H1 (cell line): ENCODE measurements around the gene RRAS.

Experiments used
- ASH2L ChIP-seq: fragments of 200-600, 300-600 bp; sonication (generic); IDR thresholded peaks from one replicate; pipeline ENCODE4 v1.7.1; 2017; ENCODE audit warnings: low read length
- BCL11A ChIP-seq, 2 experiments: IDR thresholded peaks; one replicate each; pipeline ENCODE4 v1.6.1; 2011; ENCODE audit warnings: low read depth in 2 of 2, low read length in 2 of 2, mild to moderate bottlenecking in 2 of 2
- CEBPB ChIP-seq: IDR thresholded peaks from 2 replicates; pipeline ENCODE4 v1.6.1; 2012; ENCODE audit warnings: low read depth, low read length
- CREB1 ChIP-seq: IDR thresholded peaks from 2 replicates; pipeline ENCODE4 v1.6.1; 2012; ENCODE audit warnings: inconsistent platforms
- EZH2 ChIP-seq: fragments of 200-600 bp; sonication (generic); IDR thresholded peaks from 2 replicates; pipeline ENCODE4 v1.7.1; 2012; ENCODE audit warnings: low read depth, mild to moderate bottlenecking, moderate library complexity, low read length, inconsistent platforms; ENCODE audit not compliant: severe bottlenecking
- GABPA ChIP-seq: IDR thresholded peaks from 2 replicates; pipeline ENCODE4 v1.6.1; 2011; ENCODE audit warnings: mild to moderate bottlenecking, low read length, moderate library complexity, borderline replicate concordance; ENCODE audit not compliant: insufficient read depth
- JUN ChIP-seq: IDR thresholded peaks from 2 replicates; pipeline ENCODE4 v1.6.1; 2011; ENCODE audit warnings: low read depth, mild to moderate bottlenecking, improper control_type of control experiment, low read length
- POLR2A ChIP-seq, 2 experiments: IDR thresholded peaks; 1 replicate in 1 of 2; 2 replicates in 1 of 2; pipeline ENCODE4 v1.6.1; 2011; ENCODE audit warnings: low read depth in 2 of 2, low read length in 2 of 2, mild to moderate bottlenecking in 2 of 2; ENCODE audit errors: control extremely low read depth in 1 of 2
- RAD21 ChIP-seq, 2 experiments: IDR thresholded peaks in 1 of 2; conservative IDR thresholded peaks in 1 of 2; 2 replicates each; pipeline ENCODE4 v1.6.1; 2011; ENCODE audit warnings: low read depth in 2 of 2, low read length in 2 of 2, improper control_type of control experiment in 1 of 2, inconsistent platforms in 1 of 2, mild to moderate bottlenecking in 1 of 2, moderate library complexity in 1 of 2
- SAP30 ChIP-seq: fragments of 300-600 bp; sonication (generic); IDR thresholded peaks from 2 replicates; pipeline ENCODE4 v1.7.1; 2012; ENCODE audit warnings: low read length, moderate library complexity, mild to moderate bottlenecking, inconsistent platforms; ENCODE audit not compliant: insufficient read depth, insufficient replicate concordance
- TBP ChIP-seq: IDR thresholded peaks from 2 replicates; pipeline ENCODE4 v1.6.1; 2011; ENCODE audit warnings: low read depth, low read length, improper control_type of control experiment
- TF ChIP-seq, protein P1 (sequence below): IDR thresholded peaks from 2 replicates; pipeline ENCODE4 v1.6.1; 2011; ENCODE audit warnings: low read depth, mild to moderate bottlenecking, low read length; ENCODE audit not compliant: insufficient read depth
- TF ChIP-seq, protein P2 (sequence below), 3 experiments: IDR thresholded peaks; 1 replicate in 2 of 3; 2 replicates in 1 of 3; pipeline versions ENCODE4 v1.5.1 to v1.6.1; 2011; ENCODE audit warnings: low read length in 3 of 3, mild to moderate bottlenecking in 3 of 3, inconsistent platforms in 2 of 3, low read depth in 1 of 3, moderate library complexity in 1 of 3; ENCODE audit not compliant: insufficient read depth in 1 of 3; ENCODE audit errors: control extremely low read depth in 1 of 3
- TF ChIP-seq, protein P3 (sequence below): IDR thresholded peaks from 2 replicates; pipeline ENCODE4 v1.6.1; 2011; ENCODE audit warnings: low read length, improper control_type of control experiment

DNA sequence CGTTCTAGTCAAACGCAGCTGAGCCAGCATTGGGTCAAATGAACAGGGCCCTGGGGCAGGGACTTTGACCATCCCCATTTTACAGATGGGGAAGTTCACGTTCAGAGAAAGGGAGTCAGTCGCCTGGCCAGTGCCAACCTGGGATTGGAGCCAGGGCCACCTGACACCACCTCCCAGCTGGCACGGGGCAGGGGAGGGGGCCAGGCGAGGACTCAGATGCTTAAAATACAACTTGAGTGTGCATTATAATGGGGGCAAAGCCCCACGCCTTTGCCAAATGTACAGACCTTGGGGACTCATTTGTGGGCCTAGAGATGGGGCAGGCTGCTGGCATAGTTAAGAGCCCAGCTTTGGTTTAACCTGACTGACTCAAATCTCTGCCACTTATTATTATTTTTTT, 34.3 kb downstream of the RRAS start:
- TF ChIP-seq, protein P1, sequence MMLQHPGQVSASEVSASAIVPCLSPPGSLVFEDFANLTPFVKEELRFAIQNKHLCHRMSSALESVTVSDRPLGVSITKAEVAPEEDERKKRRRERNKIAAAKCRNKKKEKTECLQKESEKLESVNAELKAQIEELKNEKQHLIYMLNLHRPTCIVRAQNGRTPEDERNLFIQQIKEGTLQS: no peak
- no peak for TF ChIP-seq CEBPB
- TF ChIP-seq EZH2: no peak
- TF ChIP-seq, protein P2, sequence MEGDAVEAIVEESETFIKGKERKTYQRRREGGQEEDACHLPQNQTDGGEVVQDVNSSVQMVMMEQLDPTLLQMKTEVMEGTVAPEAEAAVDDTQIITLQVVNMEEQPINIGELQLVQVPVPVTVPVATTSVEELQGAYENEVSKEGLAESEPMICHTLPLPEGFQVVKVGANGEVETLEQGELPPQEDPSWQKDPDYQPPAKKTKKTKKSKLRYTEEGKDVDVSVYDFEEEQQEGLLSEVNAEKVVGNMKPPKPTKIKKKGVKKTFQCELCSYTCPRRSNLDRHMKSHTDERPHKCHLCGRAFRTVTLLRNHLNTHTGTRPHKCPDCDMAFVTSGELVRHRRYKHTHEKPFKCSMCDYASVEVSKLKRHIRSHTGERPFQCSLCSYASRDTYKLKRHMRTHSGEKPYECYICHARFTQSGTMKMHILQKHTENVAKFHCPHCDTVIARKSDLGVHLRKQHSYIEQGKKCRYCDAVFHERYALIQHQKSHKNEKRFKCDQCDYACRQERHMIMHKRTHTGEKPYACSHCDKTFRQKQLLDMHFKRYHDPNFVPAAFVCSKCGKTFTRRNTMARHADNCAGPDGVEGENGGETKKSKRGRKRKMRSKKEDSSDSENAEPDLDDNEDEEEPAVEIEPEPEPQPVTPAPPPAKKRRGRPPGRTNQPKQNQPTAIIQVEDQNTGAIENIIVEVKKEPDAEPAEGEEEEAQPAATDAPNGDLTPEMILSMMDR (IDR thresholded peaks at IDR 0.05; ENCODE audit: control extremely low read depth in 1 of 3, insufficient read depth in 1 of 3, low read depth in 1 of 3, low read length in 3 of 3): no peak
- TF ChIP-seq TBP: no peak
- TF ChIP-seq, protein P3, sequence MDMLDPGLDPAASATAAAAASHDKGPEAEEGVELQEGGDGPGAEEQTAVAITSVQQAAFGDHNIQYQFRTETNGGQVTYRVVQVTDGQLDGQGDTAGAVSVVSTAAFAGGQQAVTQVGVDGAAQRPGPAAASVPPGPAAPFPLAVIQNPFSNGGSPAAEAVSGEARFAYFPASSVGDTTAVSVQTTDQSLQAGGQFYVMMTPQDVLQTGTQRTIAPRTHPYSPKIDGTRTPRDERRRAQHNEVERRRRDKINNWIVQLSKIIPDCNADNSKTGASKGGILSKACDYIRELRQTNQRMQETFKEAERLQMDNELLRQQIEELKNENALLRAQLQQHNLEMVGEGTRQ: no peak
- no peak for TF ChIP-seq JUN
- TF ChIP-seq ASH2L: no peak
- no peak for TF ChIP-seq GABPA
- TF ChIP-seq POLR2A (IDR thresholded peaks at IDR 0.05; ENCODE audit: control extremely low read depth in 1 of 2, low read depth in 2 of 2, low read length in 2 of 2): no peak
- TF ChIP-seq CREB1: no peak
- no peak for TF ChIP-seq RAD21 (IDR thresholded peaks at IDR 0.05 in 1 of 2, conservative IDR thresholded peaks at IDR 0.05 in 1 of 2; ENCODE audit: low read depth in 2 of 2, low read length in 2 of 2)
- no peak for TF ChIP-seq BCL11A (IDR thresholded peaks at IDR 0.05; ENCODE audit: low read depth in 2 of 2, low read length in 2 of 2)
- TF ChIP-seq SAP30: no peak
